ENCODE data around the gene RAB40B.

DNA sequence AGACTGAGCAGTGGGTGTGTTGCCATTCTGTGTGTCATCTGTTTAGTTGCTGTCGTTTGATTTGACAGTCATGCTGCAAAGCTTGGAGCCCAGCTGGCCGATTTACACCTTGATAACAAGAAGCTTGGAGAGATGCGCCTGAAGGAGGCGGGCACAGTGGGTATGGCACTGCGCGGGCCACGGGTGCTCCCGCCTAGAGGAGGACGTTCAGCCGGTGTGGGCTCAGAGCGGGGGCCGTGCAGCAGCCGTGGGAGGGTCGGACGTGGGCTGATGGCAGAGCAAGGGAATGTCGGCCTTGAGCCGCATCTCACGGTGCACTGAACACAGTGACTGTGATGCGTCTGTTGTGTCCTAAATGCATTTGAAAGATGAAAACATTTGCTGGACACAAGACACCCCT lies 21.7 kb upstream of the RAB40B start:
- TF ChIP-seq, protein P1, sequence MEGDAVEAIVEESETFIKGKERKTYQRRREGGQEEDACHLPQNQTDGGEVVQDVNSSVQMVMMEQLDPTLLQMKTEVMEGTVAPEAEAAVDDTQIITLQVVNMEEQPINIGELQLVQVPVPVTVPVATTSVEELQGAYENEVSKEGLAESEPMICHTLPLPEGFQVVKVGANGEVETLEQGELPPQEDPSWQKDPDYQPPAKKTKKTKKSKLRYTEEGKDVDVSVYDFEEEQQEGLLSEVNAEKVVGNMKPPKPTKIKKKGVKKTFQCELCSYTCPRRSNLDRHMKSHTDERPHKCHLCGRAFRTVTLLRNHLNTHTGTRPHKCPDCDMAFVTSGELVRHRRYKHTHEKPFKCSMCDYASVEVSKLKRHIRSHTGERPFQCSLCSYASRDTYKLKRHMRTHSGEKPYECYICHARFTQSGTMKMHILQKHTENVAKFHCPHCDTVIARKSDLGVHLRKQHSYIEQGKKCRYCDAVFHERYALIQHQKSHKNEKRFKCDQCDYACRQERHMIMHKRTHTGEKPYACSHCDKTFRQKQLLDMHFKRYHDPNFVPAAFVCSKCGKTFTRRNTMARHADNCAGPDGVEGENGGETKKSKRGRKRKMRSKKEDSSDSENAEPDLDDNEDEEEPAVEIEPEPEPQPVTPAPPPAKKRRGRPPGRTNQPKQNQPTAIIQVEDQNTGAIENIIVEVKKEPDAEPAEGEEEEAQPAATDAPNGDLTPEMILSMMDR (IDR thresholded peaks at IDR 0.05), result no peak
- no peak for TF ChIP-seq EZH2 (IDR thresholded peaks at IDR 0.05; ENCODE audit: borderline replicate concordance, insufficient read depth, low read depth, low read length, poor library complexity, severe bottlenecking)

Measured in B cell (primary cell).